SIG-M5 treated with dmso at 0.1 percent for 504 hours (cell line): Measurements from ENCODE around the gene HIP1R.
A peak's percentile ranks its signal among the peaks of the same experiment; 100 is the strongest.
"Not testable (repeated sequence)": the region's sequence is repeated elsewhere in the genome, so short reads cannot be mapped to it uniquely, and the experiment has no call there.

Experiments used
- DNase-seq: peaks from one replicate; lab custom pipeline; 2025; ENCODE audit not compliant: unreplicated experiment; lab: John Stamatoyannopoulos, UW

Gene HIP1R

GRCh38 chr12:122834921-122835749, at the start of gene HIP1R:
TSS of gene HIP1R (plus strand) at chr12:122835457. CDS start at chr12:122835551, 94 bp downstream.
- peak; percentile 14 for DNase-seq

- DNase-seq, result no peak
These were observed 49.8 kb upstream of the HIP1R start for GRCh38 chr12:122785503-122785902.

- DNase-seq, result no peak
These were observed 46.9 kb upstream of the HIP1R start for GRCh38 chr12:122788387-122788786.

GRCh38 chr12:122789637-122790036, 45.6 kb upstream of the HIP1R start:
- DNase-seq, result no peak

GRCh38 chr12:122790393-122791075, 44.7 kb upstream of the HIP1R start:
- no peak for DNase-seq

- DNase-seq, result peak; percentile 72
These were observed 41.6 kb upstream of the HIP1R start for GRCh38 chr12:122793685-122794106.

- DNase-seq, result no peak
These were observed 39.5 kb upstream of the HIP1R start for GRCh38 chr12:122795807-122796206.

- DNase-seq, result peak; percentile 82
These were observed 35.5 kb upstream of the HIP1R start for GRCh38 chr12:122799641-122800243.

GRCh38 chr12:122803937-122804336, 31.3 kb upstream of the HIP1R start:
- no peak for DNase-seq

GRCh38 chr12:122804957-122805356, 30.3 kb upstream of the HIP1R start:
- DNase-seq, result not testable (repeated sequence)

GRCh38 chr12:122807651-122808050, 27.6 kb upstream of the HIP1R start:
- no peak for DNase-seq

- DNase-seq, result no peak
These were observed 23.5 kb upstream of the HIP1R start for GRCh38 chr12:122811777-122812176.

GRCh38 chr12:122813310-122813713, 21.9 kb upstream of the HIP1R start:
- DNase-seq, result peak; percentile 64

- no peak for DNase-seq
These were observed 16.0 kb upstream of the HIP1R start for GRCh38 chr12:122819209-122819785.

GRCh38 chr12:122820138-122820537, 15.1 kb upstream of the HIP1R start:
- DNase-seq, result no peak

GRCh38 chr12:122820838-122821271, 14.4 kb upstream of the HIP1R start:
- DNase-seq, result no peak

GRCh38 chr12:122823429-122823828, 11.8 kb upstream of the HIP1R start:
- DNase-seq, result no peak

- no peak for DNase-seq
These were observed 9.2 kb upstream of the HIP1R start for GRCh38 chr12:122825773-122826724.

GRCh38 chr12:122827258-122827657, 8.0 kb upstream of the HIP1R start:
- DNase-seq, result peak; percentile 13

GRCh38 chr12:122830517-122831214, 4.6 kb upstream of the HIP1R start:
- peak; percentile 76 for DNase-seq
